Lower leg skin (tissue), 4 donors: Measurements from ENCODE around the gene CD1D. TPM values are rescaled to one million over a fixed set of nuclear protein-coding genes. Genes with fewer than 3 reads are reported as not detected.

Source experiments
- DNase-seq, 2 donors: peaks; one replicate each; pipeline ENCODE4 v3.0.0-alpha.2; 2019; ENCODE audit warnings: low spot score in 2 of 2
- H3K4me3 ChIP-seq: fragments of 200-600 bp; sonication (generic); 2 replicates; pipeline ENCODE4 v1.5.1; 2017; ENCODE audit warnings: mild to moderate bottlenecking, low read depth; ENCODE audit not compliant: poor library complexity, severe bottlenecking
- POLR2A ChIP-seq, 2 donors: fragments of 450-650 bp; IDR thresholded peaks; one replicate each; pipeline ENCODE4 v1.6.1; 2016 to 2017; ENCODE audit warnings: antibody characterized with exemption in 2 of 2, mild to moderate bottlenecking in 1 of 2, moderate library complexity in 1 of 2
- WGBS, 2 donors: methylation state at CpG; one replicate each; pipeline ENCODE4 v1.1.5; 2018; 5-methylcytosine and 5-hydroxymethylcytosine counted together
- intact Hi-C: fragments of 100-400 bp; cut with DNase I; formaldehyde crosslinking; loops from one replicate; pipeline ENCODE4 v1.15.0; 2023; ENCODE audit warnings: low total_unique reads
- total RNA-seq, 4 donors: library from RNA; depleted of rRNA; stranded (reverse); fragments of >200 nt; gene quantifications; one replicate each; pipeline ENCODE4 v1.1.0, GENCODE V29; 2016
- TF ChIP-seq, protein P1 (sequence below), 3 donors: fragments of 450-650 bp; IDR thresholded peaks; one replicate each; pipeline ENCODE4 v1.5.1; 2016; ENCODE audit warnings: antibody characterized with exemption in 3 of 3, mild to moderate bottlenecking in 3 of 3, moderate library complexity in 2 of 3

The CD1D gene
- under 1 TPM in 3 of 4 donors, not detected in 1; 0.12 to 0.46 (median 0.36) TPM for total RNA-seq

DNA sequence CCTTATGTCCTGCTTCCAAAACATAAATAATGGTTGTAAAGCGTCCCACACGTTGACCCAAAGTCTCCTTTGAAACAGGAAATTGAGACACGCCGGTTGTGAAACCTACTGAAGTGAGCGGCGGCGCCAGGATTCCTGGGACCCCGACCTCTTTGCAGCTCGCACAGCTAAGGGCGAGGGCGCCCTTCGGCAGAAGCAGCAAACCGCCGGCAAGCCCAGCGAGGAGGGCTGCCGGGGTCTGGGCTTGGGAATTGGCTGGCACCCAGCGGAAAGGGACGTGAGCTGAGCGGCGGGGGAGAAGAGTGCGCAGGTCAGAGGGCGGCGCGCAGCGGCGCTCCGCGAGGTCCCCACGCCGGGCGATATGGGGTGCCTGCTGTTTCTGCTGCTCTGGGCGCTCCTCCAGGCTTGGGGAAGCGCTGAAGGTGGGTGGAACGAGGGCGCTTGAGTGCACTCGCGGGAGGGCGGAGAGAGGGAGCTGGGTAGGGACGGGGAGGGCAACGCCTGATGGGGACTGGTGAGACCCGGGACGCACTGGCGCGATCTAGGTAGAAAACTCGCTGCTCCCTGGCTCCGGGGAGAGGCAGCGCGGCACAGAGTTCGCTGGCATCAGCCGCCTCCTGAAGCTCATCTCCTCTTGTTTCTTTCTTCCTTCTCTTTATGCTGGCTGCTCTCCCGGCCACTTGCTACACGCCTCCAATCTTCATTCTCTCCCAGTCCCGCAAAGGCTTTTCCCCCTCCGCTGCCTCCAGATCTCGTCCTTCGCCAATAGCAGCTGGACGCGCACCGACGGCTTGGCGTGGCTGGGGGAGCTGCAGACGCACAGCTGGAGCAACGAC, at the start of gene CD1D:
TSS of gene CD1D (plus strand) at position 155 of the 836 bp plus-strand sequence. CDS start at position 362, 207 bp downstream.
- WGBS, 2 donors = 0% methylated on average over 54 to 59 of the region's 63 CpGs
- intact Hi-C loops = no loop called here
- no peak for DNase-seq

DNA sequence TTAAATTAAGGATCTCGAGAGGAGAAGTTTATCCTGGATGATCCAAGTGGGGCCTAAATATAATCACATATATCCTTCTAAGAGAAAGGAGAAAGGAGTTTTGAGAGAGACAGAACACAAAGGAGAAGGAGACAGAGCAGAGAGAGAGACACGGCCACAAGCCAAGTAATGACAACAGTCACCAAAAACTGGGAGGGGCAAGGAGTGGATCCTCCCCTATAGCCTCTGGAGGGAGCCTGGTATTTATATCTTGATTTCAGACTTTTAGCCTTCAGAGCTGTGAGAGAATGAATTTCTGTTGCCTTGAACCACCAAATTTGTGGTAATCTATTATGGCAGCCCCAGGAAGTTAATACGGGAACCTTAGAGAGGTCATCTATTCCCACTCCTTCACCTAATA, 49.5 kb upstream of the CD1D start:
- no peak for DNase-seq
- WGBS, 2 donors = 78 to 85% methylated on average over 3 of the region's 3 CpGs
- H3K4me3 ChIP-seq = no peak overlapping the region
- intact Hi-C loops = no loop called here
- TF ChIP-seq, protein P1, sequence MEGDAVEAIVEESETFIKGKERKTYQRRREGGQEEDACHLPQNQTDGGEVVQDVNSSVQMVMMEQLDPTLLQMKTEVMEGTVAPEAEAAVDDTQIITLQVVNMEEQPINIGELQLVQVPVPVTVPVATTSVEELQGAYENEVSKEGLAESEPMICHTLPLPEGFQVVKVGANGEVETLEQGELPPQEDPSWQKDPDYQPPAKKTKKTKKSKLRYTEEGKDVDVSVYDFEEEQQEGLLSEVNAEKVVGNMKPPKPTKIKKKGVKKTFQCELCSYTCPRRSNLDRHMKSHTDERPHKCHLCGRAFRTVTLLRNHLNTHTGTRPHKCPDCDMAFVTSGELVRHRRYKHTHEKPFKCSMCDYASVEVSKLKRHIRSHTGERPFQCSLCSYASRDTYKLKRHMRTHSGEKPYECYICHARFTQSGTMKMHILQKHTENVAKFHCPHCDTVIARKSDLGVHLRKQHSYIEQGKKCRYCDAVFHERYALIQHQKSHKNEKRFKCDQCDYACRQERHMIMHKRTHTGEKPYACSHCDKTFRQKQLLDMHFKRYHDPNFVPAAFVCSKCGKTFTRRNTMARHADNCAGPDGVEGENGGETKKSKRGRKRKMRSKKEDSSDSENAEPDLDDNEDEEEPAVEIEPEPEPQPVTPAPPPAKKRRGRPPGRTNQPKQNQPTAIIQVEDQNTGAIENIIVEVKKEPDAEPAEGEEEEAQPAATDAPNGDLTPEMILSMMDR (IDR thresholded peaks at IDR 0.05) = no peak
- TF ChIP-seq POLR2A (IDR thresholded peaks at IDR 0.05) = no peak

More for the DNA sequence above, at the start of gene CD1D:
- TF ChIP-seq, protein P1 (IDR thresholded peaks at IDR 0.05) = no peak
- no peak for TF ChIP-seq POLR2A (IDR thresholded peaks at IDR 0.05)
- peak within 1 kb of the TSS; percentile 38 for H3K4me3 ChIP-seq

DNA sequence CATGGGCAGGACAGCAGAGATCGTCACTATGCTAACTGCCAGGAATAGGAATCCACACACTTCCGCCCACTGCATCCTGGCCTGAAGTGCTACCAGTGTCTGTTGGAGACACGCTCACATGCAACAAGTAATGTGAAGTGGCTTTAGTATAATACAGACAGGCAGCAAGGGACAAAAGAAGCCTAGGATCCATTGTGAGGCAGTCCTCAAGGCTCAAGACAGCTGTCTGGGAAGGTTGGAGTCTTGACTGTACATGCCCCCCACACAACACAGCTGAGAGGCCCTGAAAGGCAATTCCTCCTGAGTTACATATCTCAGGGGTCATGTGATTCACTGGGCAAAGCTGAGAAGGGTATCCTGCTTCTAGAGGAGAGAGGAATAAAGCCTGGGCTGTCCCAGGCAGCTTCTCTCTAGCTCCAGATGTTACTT, 39.9 kb upstream of the CD1D start:
- TF ChIP-seq, protein P1 (IDR thresholded peaks at IDR 0.05) = no peak
- TF ChIP-seq POLR2A (IDR thresholded peaks at IDR 0.05) = no peak
- intact Hi-C loops = no loop called here
- WGBS, 2 donors = 73 to 84% methylated on average over 3 of the region's 3 CpGs
- no peak for DNase-seq
- no peak overlapping the region for H3K4me3 ChIP-seq

DNA sequence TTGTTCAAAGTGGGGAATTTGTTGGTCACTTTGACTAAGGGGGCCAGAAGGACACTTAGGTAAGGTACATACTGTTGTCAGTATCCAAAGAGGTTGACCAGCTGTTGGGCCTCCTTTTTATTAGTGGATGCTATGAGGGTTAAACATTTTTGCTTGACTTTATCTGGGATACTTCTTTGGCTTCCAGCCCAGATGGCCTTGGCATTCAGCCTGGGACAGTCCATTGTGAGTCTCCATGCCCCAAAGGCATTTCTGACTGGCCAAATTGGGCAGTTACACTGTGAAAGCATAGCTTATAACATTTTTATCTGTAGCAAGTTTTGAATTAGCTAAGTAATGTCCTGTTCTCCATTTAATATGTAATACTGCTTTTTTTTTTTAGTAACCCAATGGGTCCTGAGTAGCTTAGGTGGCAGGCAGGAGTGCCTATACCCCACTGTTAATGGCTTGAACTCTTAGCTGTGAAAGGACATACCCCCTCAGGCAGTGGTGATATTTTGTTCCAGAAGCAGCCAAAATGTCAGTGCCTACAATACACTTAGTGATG, 35.4 kb upstream of the CD1D start:
- no peak for TF ChIP-seq POLR2A (IDR thresholded peaks at IDR 0.05)
- TF ChIP-seq, protein P1 (IDR thresholded peaks at IDR 0.05) = no peak
- DNase-seq = no peak
- no peak overlapping the region for H3K4me3 ChIP-seq
- intact Hi-C loops = no loop called here

DNA sequence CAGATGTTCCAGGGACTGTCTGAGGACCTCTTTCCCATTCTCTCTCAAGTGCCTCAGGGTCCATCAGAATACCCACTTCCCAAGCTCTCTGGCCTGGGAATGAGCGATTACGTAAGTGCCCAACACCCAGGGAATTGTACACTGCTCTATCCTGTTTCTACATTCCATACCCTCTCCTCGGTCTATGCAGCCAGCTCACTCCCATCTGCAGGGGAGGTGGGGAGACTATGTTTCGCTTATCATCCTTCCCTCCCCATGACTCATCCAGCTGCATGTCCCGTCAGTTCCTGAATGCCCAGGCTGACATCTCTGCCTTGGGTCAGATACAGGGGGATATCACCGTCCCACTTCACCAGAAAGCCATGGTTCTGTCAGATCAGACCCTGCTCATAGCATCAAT, 34.5 kb upstream of the CD1D start:
- 67 to 70% methylated on average over 6 of the region's 6 CpGs for WGBS, 2 donors
- intact Hi-C loops = no loop called here
- no peak for DNase-seq
- H3K4me3 ChIP-seq = no peak overlapping the region
- TF ChIP-seq, protein P1 (IDR thresholded peaks at IDR 0.05) = no peak
- TF ChIP-seq POLR2A (IDR thresholded peaks at IDR 0.05) = no peak
